SK-N-SH (cell line): Measurements from ENCODE around the gene PDE11A. TPM values are rescaled to one million over a fixed set of nuclear protein-coding genes. Genes with fewer than 3 reads are reported as not detected.

Experiments used
- CTCF ChIA-PET: fragments of 300-600, 350-600 bp; formaldehyde crosslinking; extraction: SDS; loops from one replicate; lab custom pipeline; 2021; lab: Yijun Ruan, JAX
- POLR2A ChIA-PET: fragments of 350-600 bp; sonication (Branson Sonifier 250); formaldehyde crosslinking; extraction: SDS; loops from one replicate; lab custom pipeline; 2020; ENCODE audit warnings: antibody characterized with exemption, inconsistent platforms; lab: Yijun Ruan, JAX
- DNase-seq: peaks from one replicate; pipeline ENCODE4 v3.0.0; 2012
- H2AFZ ChIP-seq: fragments of 200-600 bp; sonication (generic); 2 replicates; pipeline ENCODE4 v1.8.1; 2016; ENCODE audit warnings: antibody characterized with exemption, mild to moderate bottlenecking, low read depth
- H3F3A ChIP-seq: fragments of 200-600 bp; sonication (generic); replicated peaks from 2 replicates; pipeline ENCODE3; 2016; ENCODE audit warnings: antibody characterized with exemption, mild to moderate bottlenecking; ENCODE audit not compliant: insufficient read depth
- H3K27ac ChIP-seq, 2 experiments: fragments of 200-500 bp in 1 of 2; fragments of 200-600 bp in 1 of 2; sonication (Bioruptor generic) in 1 of 2; sonication (generic), shearing (Covaris generic) in 1 of 2; 2 replicates each; pipeline versions ENCODE4 v1.5.1 to v1.6.1; 2014 to 2016; ENCODE audit warnings: low read depth in 2 of 2, inconsistent platforms in 1 of 2, low read length in 1 of 2, mild to moderate bottlenecking in 1 of 2, mixed read lengths in 1 of 2
- H3K27me3 ChIP-seq: fragments of 200-600 bp; sonication (generic), shearing (Covaris generic); 2 replicates; pipeline ENCODE4 v1.6.1; 2016; ENCODE audit warnings: mixed run types; ENCODE audit not compliant: insufficient read depth
- H3K36me3 ChIP-seq, 2 experiments: fragments of 200-500 bp in 1 of 2; fragments of 200-600 bp in 1 of 2; sonication (Bioruptor generic) in 1 of 2; sonication (generic) in 1 of 2; replicated peaks in 1 of 2; 2 replicates each; pipeline versions ENCODE3 to v1.5.1; 2014 to 2016; ENCODE audit warnings: low read length in 1 of 2, mild to moderate bottlenecking in 1 of 2; ENCODE audit not compliant: insufficient read depth in 2 of 2, control insufficient read depth in 1 of 2
- H3K4me1 ChIP-seq, 2 experiments: fragments of 200-500 bp in 1 of 2; fragments of 200-600 bp in 1 of 2; sonication (Bioruptor generic) in 1 of 2; sonication (generic), shearing (Covaris generic) in 1 of 2; 2 replicates each; pipeline versions ENCODE4 v1.5.1 to v1.6.1; 2014 to 2016; ENCODE audit warnings: low read depth in 1 of 2, low read length in 1 of 2, mixed run types in 1 of 2; ENCODE audit not compliant: insufficient read depth in 2 of 2, control insufficient read depth in 1 of 2
- H3K4me2 ChIP-seq: fragments of 200-600 bp; sonication (generic), shearing (Covaris generic); 2 replicates; pipeline ENCODE4 v1.6.1; 2017; ENCODE audit warnings: mixed run types
- H3K4me3 ChIP-seq, 2 experiments: fragments of 200-500 bp in 1 of 2; fragments of 200-600 bp in 1 of 2; sonication (Bioruptor generic) in 1 of 2; sonication (generic), shearing (Covaris generic) in 1 of 2; 2 replicates each; pipeline versions ENCODE4 v1.5.1 to v1.8.1; 2014 to 2016; ENCODE audit warnings: low read depth in 2 of 2, inconsistent platforms in 1 of 2, low read length in 1 of 2, mild to moderate bottlenecking in 1 of 2, mixed read lengths in 1 of 2, moderate library complexity in 1 of 2
- H3K79me2 ChIP-seq: fragments of 200-600 bp; sonication (generic); 2 replicates; pipeline ENCODE4 v1.8.1; 2017; ENCODE audit warnings: mild to moderate bottlenecking; ENCODE audit not compliant: insufficient read depth
- H3K9ac ChIP-seq: fragments of 200-600 bp; sonication (generic); 2 replicates; pipeline ENCODE4 v1.6.1; 2017; ENCODE audit warnings: mixed run types
- H3K9me2 ChIP-seq: fragments of 200-600 bp; sonication (generic); 2 replicates; pipeline ENCODE4 v1.6.1; 2017; ENCODE audit warnings: mixed run types
- H3K9me3 ChIP-seq: fragments of 200-600 bp; sonication (generic); 2 replicates; pipeline ENCODE4 v1.6.1; 2017; ENCODE audit warnings: mixed run types, mild to moderate bottlenecking, moderate library complexity
- H4K20me1 ChIP-seq: fragments of 200-600 bp; sonication (generic); 2 replicates; pipeline ENCODE4 v1.6.1; 2017; ENCODE audit warnings: mild to moderate bottlenecking, mixed run types; ENCODE audit not compliant: insufficient read depth
- EZH2phosphoT487 ChIP-seq: fragments of 200-600 bp; sonication (generic); IDR thresholded peaks from 2 replicates; pipeline ENCODE4 v1.6.1; 2017; ENCODE audit warnings: low read depth, mixed run types, mild to moderate bottlenecking, antibody characterized with exemption, moderate library complexity, borderline replicate concordance
- FOSL2 ChIP-seq: IDR thresholded peaks from 2 replicates; pipeline ENCODE4 v1.4.0; 2012; ENCODE audit warnings: low read depth, mild to moderate bottlenecking, moderate library complexity, borderline replicate concordance
- FOXJ3 ChIP-seq: sonication (generic); formaldehyde crosslinking; IDR thresholded peaks from 2 replicates; pipeline ENCODE4 v1.5.1; 2020; ENCODE audit warnings: mild to moderate bottlenecking, missing genetic modification reagents
- GABPA ChIP-seq: IDR thresholded peaks from 2 replicates; pipeline ENCODE4 v1.4.0; 2012; ENCODE audit warnings: low read depth, mild to moderate bottlenecking
- GATA2 ChIP-seq: sonication (generic); formaldehyde crosslinking; IDR thresholded peaks from 2 replicates; pipeline ENCODE4 v1.5.0; 2020; ENCODE audit warnings: mild to moderate bottlenecking, missing genetic modification reagents
- IRF3 ChIP-seq: fragments of 150-350 bp; IDR thresholded peaks from 2 replicates; pipeline ENCODE4 v1.6.1; 2016; ENCODE audit warnings: mild to moderate bottlenecking, low read depth, low read length
- MAX ChIP-seq: IDR thresholded peaks from 2 replicates; pipeline ENCODE4 v1.4.0; 2012; ENCODE audit warnings: low read depth
- MEF2A ChIP-seq: IDR thresholded peaks from 2 replicates; pipeline ENCODE4 v1.4.0; 2012; ENCODE audit warnings: low read depth, borderline replicate concordance
- MXI1 ChIP-seq: IDR thresholded peaks from 2 replicates; pipeline ENCODE4 v1.6.1; 2012; ENCODE audit warnings: mild to moderate bottlenecking, low read depth, low read length, improper control_type of control experiment
- NRF1 ChIP-seq: IDR thresholded peaks from 2 replicates; pipeline ENCODE4 v1.6.1; 2012; ENCODE audit warnings: low read depth, mild to moderate bottlenecking, low read length
- RAD21 ChIP-seq: IDR thresholded peaks from 2 replicates; pipeline ENCODE4 v1.6.1; 2012; ENCODE audit warnings: mild to moderate bottlenecking, low read length
- RCOR1 ChIP-seq: fragments of 150-350 bp; IDR thresholded peaks from 2 replicates; pipeline ENCODE4 v1.6.1; 2017; ENCODE audit warnings: antibody characterized with exemption, low read length
- RFX5 ChIP-seq: IDR thresholded peaks from 2 replicates; pipeline ENCODE4 v1.6.1; 2012; ENCODE audit warnings: mild to moderate bottlenecking, improper control_type of control experiment, low read length
- RXRA ChIP-seq: IDR thresholded peaks from 2 replicates; pipeline ENCODE4 v1.4.0; 2012; ENCODE audit warnings: low read depth, mild to moderate bottlenecking, borderline replicate concordance
- SIN3A ChIP-seq: IDR thresholded peaks from 2 replicates; pipeline ENCODE4 v1.6.1; 2012; ENCODE audit warnings: low read depth, mild to moderate bottlenecking, low read length, moderate library complexity, borderline replicate concordance
- TCF12 ChIP-seq: IDR thresholded peaks from 2 replicates; pipeline ENCODE4 v1.4.0; 2012
- TEAD4 ChIP-seq: IDR thresholded peaks from 2 replicates; pipeline ENCODE4 v1.4.0; 2012; ENCODE audit warnings: mild to moderate bottlenecking, borderline replicate concordance; ENCODE audit not compliant: insufficient read depth
- USF2 ChIP-seq: fragments of 150-350 bp; IDR thresholded peaks from 2 replicates; pipeline ENCODE4 v1.6.1; 2017; ENCODE audit warnings: antibody characterized with exemption, low read length, low read depth, borderline replicate concordance
- YY1 ChIP-seq: IDR thresholded peaks from 2 replicates; pipeline ENCODE4 v1.4.0; 2012; ENCODE audit warnings: low read depth, mild to moderate bottlenecking
- ZBTB33 ChIP-seq: IDR thresholded peaks from 2 replicates; pipeline ENCODE4 v1.4.0; 2012; ENCODE audit warnings: low read depth, borderline replicate concordance
- WGBS: methylation state at CpG from one replicate; pipeline ENCODE4 v1.1.6; 2017; ENCODE audit warnings: low lambda C conversion rate; 5-methylcytosine and 5-hydroxymethylcytosine counted together
- polyA plus RNA-seq, 3 experiments: library from polyadenylated mRNA; depleted of rRNA; stranded (reverse); fragments of >200 nt; gene quantifications; 2 replicates each; pipeline ENCODE4 v1.2.3, GENCODE V29; 2012

PDE11A gene
- polyA plus RNA-seq, 1 of the 3 experiments (the other 2 are of a cell fraction), result 0.10 TPM

- TF ChIP-seq MEF2A, result no peak
- TF ChIP-seq SIN3A, result no peak
- TF ChIP-seq RCOR1, result no peak
These were observed 142.7 kb downstream of the PDE11A start (continued) for GRCh38 chr2:177929662-177930522.

- Histone ChIP-seq H3K4me1 (no peaks in the 10 kb centered on the region), H3F3A (no peaks in the 10 kb centered on the region), H3K4me3 (no peak overlapping the region), H3K4me2 (no peak overlapping the region), H3K9me2 (no peaks in the 10 kb centered on the region), H3K36me3 (no peaks in the 10 kb centered on the region), H3K79me2 (no peaks in the 10 kb centered on the region), H2AFZ (no peak overlapping the region), H3K9me3 (no peaks in the 10 kb centered on the region), H3K27ac (no peak overlapping the region), H3K9ac (no peak overlapping the region), H3K27me3 (no peaks in the 10 kb centered on the region), H4K20me1 (no peaks in the 10 kb centered on the region)
- CTCF ChIA-PET, result interaction anchor here (0.8 kb wide), 1 partner anchor 11 kb away, joined by 3 read pairs; no protein-coding TSS in a partner anchor
- TF ChIP-seq ZBTB33, result no peak
- TF ChIP-seq TEAD4, result no peak
- TF ChIP-seq TCF12, result no peak
- no peak for TF ChIP-seq MAX
- no peak for TF ChIP-seq YY1
- no peak for TF ChIP-seq EZH2phosphoT487
- TF ChIP-seq MXI1, result no peak
- no peak for TF ChIP-seq RFX5
- no peak for TF ChIP-seq RCOR1
- POLR2A ChIA-PET, result no interaction called here
- WGBS, result 20% methylated on average over 2 of the region's 2 CpGs
- no peak for DNase-seq
These were observed 149.3 kb downstream of the PDE11A start for GRCh38 chr2:177923323-177923722.

- no peak for DNase-seq
- Histone ChIP-seq H3K79me2 (no peaks in the 10 kb centered on the region), H3K4me1 (no peaks in the 10 kb centered on the region), H3K9me2 (no peaks in the 10 kb centered on the region), H3K4me3 (no peak overlapping the region), H3F3A (no peaks in the 10 kb centered on the region), H3K36me3 (no peaks in the 10 kb centered on the region), H3K9me3 (no peaks in the 10 kb centered on the region), H3K4me2 (no peak overlapping the region), H4K20me1 (no peaks in the 10 kb centered on the region), H3K9ac (no peak overlapping the region), H3K27ac (no peak overlapping the region), H3K27me3 (no peaks in the 10 kb centered on the region), H2AFZ (no peak overlapping the region)
- 26% methylated on average over 3 of the region's 3 CpGs for WGBS
- POLR2A ChIA-PET, result no interaction called here
- CTCF ChIA-PET, result interaction anchor here (2.4 kb wide), 1 partner anchor 15 kb away, joined by 9 read pairs; no protein-coding TSS in a partner anchor
- TF ChIP-seq TEAD4 (no peak), USF2 (no peak), RXRA (no peak), IRF3 (no peak), GABPA (no peak), RFX5 (no peak), FOXJ3 (CRISPR knock-in tag) (no peak), TCF12 (no peak), SIN3A (no peak), FOSL2 (no peak), RCOR1 (no peak), MXI1 (no peak), GATA2 (CRISPR knock-in tag) (no peak), EZH2phosphoT487 (no peak), RAD21 (no peak), NRF1 (no peak), YY1 (no peak)
These were observed 150.9 kb downstream of the PDE11A start for GRCh38 chr2:177921726-177922125.
